DOHH2 (cell line): ENCODE data around the gene SLCO2A1.

Source experiments
- H3F3A ChIP-seq: fragments of 200-600 bp; sonication (generic), shearing (Covaris generic); 2 replicates; pipeline ENCODE4 v1.6.0; 2016; ENCODE audit warnings: antibody characterized with exemption, mild to moderate bottlenecking; ENCODE audit not compliant: control insufficient read depth, insufficient read depth
- H3K27ac ChIP-seq: fragments of 200-600 bp; sonication (generic); 2 replicates; pipeline ENCODE4 v1.5.1; 2014; ENCODE audit warnings: low read depth, mild to moderate bottlenecking, low read length, moderate library complexity
- H3K27me3 ChIP-seq: fragments of 200-600 bp; sonication (generic); 2 replicates; pipeline ENCODE4 v1.6.1; 2014; ENCODE audit warnings: mild to moderate bottlenecking, low read length, mixed read lengths; ENCODE audit not compliant: control insufficient read depth
- H3K36me3 ChIP-seq: fragments of 200-600 bp; sonication (generic); 2 replicates; pipeline ENCODE4 v1.6.1; 2014; ENCODE audit warnings: mild to moderate bottlenecking, low read length, moderate library complexity, mixed read lengths; ENCODE audit not compliant: control insufficient read depth
- H3K4me1 ChIP-seq: fragments of 200-600 bp; sonication (generic); 2 replicates; pipeline ENCODE4 v1.6.1; 2014; ENCODE audit warnings: mild to moderate bottlenecking, low read length, mixed read lengths; ENCODE audit not compliant: control insufficient read depth
- H3K4me2 ChIP-seq: fragments of 200-600 bp; sonication (generic); 2 replicates; pipeline ENCODE4 v1.6.0; 2014; ENCODE audit warnings: mild to moderate bottlenecking, low read length, moderate library complexity
- H3K4me3 ChIP-seq: fragments of 200-600 bp; sonication (generic); 2 replicates; pipeline ENCODE4 v1.5.1; 2014; ENCODE audit warnings: mild to moderate bottlenecking, low read length, mixed read lengths
- H3K79me2 ChIP-seq: fragments of 200-600 bp; sonication (generic); 2 replicates; pipeline ENCODE4 v1.6.1; 2014; ENCODE audit warnings: mild to moderate bottlenecking, low read length, mixed read lengths; ENCODE audit not compliant: control insufficient read depth
- H3K9me2 ChIP-seq: fragments of 200-600 bp; sonication (generic); replicated peaks from 2 replicates; pipeline ENCODE4 v1.6.1; 2014; ENCODE audit warnings: mild to moderate bottlenecking, low read length, mixed read lengths; ENCODE audit not compliant: control insufficient read depth
- H3K9me3 ChIP-seq: fragments of 200-600 bp; sonication (generic); 2 replicates; pipeline ENCODE4 v1.6.1; 2014; ENCODE audit warnings: antibody characterized with exemption, low read length, mixed read lengths; ENCODE audit not compliant: control insufficient read depth, insufficient read depth
- H4K20me1 ChIP-seq: fragments of 200-600 bp; sonication (generic); 2 replicates; pipeline ENCODE4 v1.6.0; 2014; ENCODE audit warnings: low read depth, mild to moderate bottlenecking, antibody characterized with exemption, low read length, moderate library complexity; ENCODE audit not compliant: control insufficient read depth, insufficient read depth
- CTCF ChIP-seq: fragments of 200-600 bp; sonication (generic); IDR thresholded peaks from one replicate; pipeline ENCODE4 v1.5.1; 2014; ENCODE audit warnings: antibody characterized with exemption, mild to moderate bottlenecking, low read depth, low read length; ENCODE audit not compliant: poor library complexity, severe bottlenecking
- EZH2phosphoT487 ChIP-seq: fragments of 200-600 bp; sonication (generic); IDR thresholded peaks from 2 replicates; pipeline ENCODE4 v1.6.1; 2017; ENCODE audit warnings: borderline replicate concordance, mild to moderate bottlenecking, antibody characterized with exemption, low read length, moderate library complexity, mixed read lengths

The SLCO2A1 gene

GRCh38 chr3:133999891-134000685, 29.6 kb downstream of the SLCO2A1 start:
- H3K9me2 ChIP-seq = no peaks in the 10 kb centered on the region
- no peak overlapping the region for H3K4me2 ChIP-seq
- H3K4me3 ChIP-seq = no peak overlapping the region
- H4K20me1 ChIP-seq = no peaks in the 10 kb centered on the region
- no peak overlapping the region for H3K27ac ChIP-seq
- TF ChIP-seq EZH2phosphoT487 (no peak), CTCF (no peak)
- no peaks in the 10 kb centered on the region for H3K4me1 ChIP-seq
- no peaks in the 10 kb centered on the region for H3K36me3 ChIP-seq
- no peaks in the 10 kb centered on the region for H3F3A ChIP-seq
- no peaks in the 10 kb centered on the region for H3K9me3 ChIP-seq
- H3K79me2 ChIP-seq = no peaks in the 10 kb centered on the region
- no peaks in the 10 kb centered on the region for H3K27me3 ChIP-seq

GRCh38 chr3:133998691-133999241, 31.0 kb downstream of the SLCO2A1 start:
- Histone ChIP-seq H3K4me1 (no peaks in the 10 kb centered on the region), H3K4me3 (no peak overlapping the region), H3K9me2 (no peaks in the 10 kb centered on the region), H3K36me3 (no peaks in the 10 kb centered on the region), H3K4me2 (no peak overlapping the region), H3K27ac (no peak overlapping the region), H4K20me1 (no peaks in the 10 kb centered on the region), H3K79me2 (no peaks in the 10 kb centered on the region), H3K27me3 (0 out of 2 replicates have a peak, but pooled peaks cover 2% of the 10 kb centered on the region), H3K9me3 (no peaks in the 10 kb centered on the region), H3F3A (no peaks in the 10 kb centered on the region)
- TF ChIP-seq CTCF (no peak), EZH2phosphoT487 (no peak)

GRCh38 chr3:133997871-133998635, 31.7 kb downstream of the SLCO2A1 start:
- Histone ChIP-seq H3F3A (no peaks in the 10 kb centered on the region), H3K9me2 (no peaks in the 10 kb centered on the region)

More at GRCh38 chr3:133997871-133998635, 31.7 kb downstream of the SLCO2A1 start:
- H3K4me1 ChIP-seq = no peaks in the 10 kb centered on the region
- TF ChIP-seq EZH2phosphoT487 (no peak), CTCF (no peak)
- no peak overlapping the region for H3K4me3 ChIP-seq
- H3K4me2 ChIP-seq = no peak overlapping the region
- no peak overlapping the region for H3K27ac ChIP-seq
- H4K20me1 ChIP-seq = no peaks in the 10 kb centered on the region
- no peaks in the 10 kb centered on the region for H3K79me2 ChIP-seq
- 0 out of 2 replicates have a peak, but pooled peaks cover 2% of the 10 kb centered on the region for H3K27me3 ChIP-seq
- no peaks in the 10 kb centered on the region for H3K9me3 ChIP-seq
- no peaks in the 10 kb centered on the region for H3K36me3 ChIP-seq
